ENCODE measurements around the gene TMEM236.

Gene TMEM236

GRCh38 chr10:17788646-17789045 lies 36.6 kb downstream of the TMEM236 start:
- no peak for DNase-seq

DNA sequence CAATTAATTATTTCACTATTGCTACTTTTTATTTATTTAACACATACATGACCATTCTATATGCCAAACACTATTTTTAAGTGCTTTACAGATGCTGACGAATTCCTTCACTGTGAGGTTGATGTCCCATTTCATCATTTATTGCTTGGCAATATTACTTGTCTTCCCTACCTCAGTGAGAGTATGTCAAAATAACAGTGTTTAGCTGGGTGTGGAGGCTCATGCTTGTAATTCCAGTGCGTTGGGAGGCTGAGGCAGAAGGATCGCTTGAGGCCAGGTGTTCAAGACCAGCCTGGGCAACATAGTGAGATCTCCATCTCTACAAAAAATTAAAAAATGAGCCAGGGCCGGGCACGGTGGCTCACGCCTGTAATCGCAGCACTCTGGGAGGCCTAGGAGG lies 37.4 kb downstream of the TMEM236 start:
- no peak for DNase-seq

DNA sequence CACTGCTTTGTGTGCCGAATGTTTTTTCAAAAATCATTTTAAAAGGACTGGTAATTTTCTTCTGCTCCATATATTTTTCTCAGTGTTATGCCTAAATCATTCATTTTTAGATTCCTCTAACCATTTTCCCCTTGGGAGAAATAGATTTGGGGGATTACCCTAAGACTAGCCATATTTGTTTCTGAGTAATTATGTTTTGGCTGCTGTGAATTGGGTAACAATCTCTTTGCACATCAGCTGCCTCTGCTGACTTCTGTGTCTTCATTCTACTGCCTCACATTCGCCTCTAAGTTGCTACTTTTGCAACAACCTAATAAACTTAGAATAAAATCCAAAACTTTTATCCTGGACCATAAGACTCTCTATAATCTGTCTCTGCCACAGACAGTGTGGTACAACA lies 38.6 kb downstream of the TMEM236 start:
- no peak for DNase-seq

DNA sequence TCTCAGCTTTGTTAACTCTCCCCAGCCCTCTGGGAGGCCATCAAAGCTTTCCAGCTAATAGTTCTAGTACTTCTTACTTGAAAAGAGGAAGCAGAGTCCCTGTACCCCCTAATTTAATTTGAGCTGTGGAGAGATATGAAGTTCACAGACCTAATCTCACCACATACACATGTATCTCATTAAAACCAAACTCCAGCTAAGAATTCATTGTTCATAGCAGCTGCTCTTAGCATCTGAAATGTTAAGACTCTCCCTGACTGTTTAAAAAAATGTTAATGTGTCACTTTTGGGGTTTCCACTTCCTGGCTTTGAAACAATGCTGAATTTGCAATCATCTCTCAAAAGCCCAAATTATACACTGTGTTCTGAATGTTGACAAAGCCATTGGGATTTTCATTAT lies 41.0 kb downstream of the TMEM236 start:
- DNase-seq = no peak

DNA sequence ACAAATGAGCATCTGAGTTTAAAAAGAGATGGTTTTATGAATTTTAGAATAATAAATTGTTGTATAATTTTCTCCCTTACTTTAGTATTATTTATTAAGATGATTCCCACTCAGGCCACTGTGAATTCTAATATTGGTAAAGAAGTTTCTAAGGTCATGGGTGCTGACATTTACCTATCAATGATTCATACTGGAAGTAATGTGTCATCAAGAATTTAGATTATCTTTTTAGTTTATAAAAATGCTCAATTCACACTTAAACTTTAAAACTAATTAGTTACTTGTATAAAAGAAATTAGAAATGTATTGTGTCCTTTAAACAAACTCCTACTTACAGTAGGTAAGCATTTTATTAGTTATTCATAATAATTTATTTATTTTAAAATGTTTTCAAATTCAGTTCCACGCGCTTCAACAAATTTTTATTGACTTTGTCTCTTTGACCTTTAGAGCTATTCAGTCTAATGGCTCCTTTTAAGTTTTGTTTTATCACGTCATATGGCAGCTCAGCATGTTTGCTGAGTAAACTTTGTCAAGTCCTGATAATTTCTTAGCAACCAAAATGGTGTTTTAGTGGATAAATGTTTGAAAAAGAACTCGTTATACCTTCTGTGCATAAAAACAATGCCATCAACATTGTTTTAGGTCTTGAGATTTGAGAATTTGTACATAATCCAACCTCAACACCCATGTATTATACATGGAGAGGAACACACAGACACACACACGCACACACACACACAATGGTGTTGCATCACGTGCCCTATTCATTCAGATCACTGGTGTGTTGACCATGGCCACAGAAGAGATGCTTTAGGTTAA lies 42.0 kb downstream of the TMEM236 start:
- DNase-seq = peak in 1 of 2 experiments; percentile 7

GRCh38 chr10:17795083-17795482 lies 43.1 kb downstream of the TMEM236 start:
- DNase-seq = no peak

DNA sequence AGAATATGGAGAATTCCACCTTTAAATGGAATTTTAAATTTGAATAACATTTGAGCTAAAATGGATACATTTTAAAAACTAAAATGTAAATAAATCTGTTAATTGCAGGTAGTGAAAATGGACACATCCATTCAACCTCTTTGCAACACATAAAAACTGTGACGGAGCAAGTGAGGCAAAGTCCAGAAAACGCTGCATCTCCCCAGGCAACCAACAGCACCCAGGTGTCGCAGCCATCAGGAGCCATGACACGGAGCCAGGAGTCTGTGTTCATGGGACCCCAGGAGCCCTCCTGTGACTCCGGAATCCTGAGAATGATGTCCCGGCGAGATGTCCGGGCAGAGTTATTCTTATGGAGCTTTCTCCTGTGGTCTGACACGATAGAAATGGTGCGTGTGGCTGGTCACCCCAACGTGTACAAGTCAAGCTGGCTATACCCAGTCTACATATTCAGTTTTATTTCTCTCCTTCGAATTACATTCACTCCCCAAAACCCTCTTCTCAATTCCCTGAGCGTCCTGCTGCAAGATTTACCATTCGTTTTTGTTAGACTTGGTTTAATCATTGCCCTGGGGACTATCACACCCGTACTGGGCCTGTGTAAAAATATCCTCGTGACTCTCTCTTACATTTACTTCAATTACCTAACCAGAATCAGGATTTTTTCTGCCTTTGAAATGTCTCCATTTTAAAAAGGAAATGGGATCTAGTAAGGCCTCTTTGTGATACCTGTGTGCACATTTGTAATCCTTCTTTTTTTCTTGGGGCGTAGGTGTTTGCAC lies 44.0 kb downstream of the TMEM236 start:
- no peak for DNase-seq

GRCh38 chr10:17801507-17801906 lies 49.5 kb downstream of the TMEM236 start:
- DNase-seq = no peak

- DNase-seq = no peak
These were observed 50.3 kb downstream of the TMEM236 start for GRCh38 chr10:17802350-17802749.

DNA sequence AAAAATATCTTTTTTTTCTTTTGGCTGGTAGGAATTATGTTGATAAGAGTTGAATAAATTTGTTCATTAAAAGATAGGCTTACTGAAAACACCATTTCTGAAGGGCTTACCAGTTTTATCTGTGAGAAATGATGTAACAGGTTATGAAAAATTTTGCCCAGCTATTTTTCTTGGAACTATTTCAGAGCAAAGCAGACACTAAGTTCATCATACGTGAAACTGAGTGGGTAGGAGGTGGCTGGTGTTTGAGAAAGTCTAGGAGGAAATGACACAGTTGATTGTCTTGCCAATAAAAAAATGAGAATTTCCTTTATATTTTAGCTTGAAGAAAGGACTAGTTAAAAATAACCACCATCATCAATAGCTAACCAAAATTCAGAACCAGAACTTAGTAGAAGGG lies 51.0 kb downstream of the TMEM236 start:
- DNase-seq = no peak

DNA sequence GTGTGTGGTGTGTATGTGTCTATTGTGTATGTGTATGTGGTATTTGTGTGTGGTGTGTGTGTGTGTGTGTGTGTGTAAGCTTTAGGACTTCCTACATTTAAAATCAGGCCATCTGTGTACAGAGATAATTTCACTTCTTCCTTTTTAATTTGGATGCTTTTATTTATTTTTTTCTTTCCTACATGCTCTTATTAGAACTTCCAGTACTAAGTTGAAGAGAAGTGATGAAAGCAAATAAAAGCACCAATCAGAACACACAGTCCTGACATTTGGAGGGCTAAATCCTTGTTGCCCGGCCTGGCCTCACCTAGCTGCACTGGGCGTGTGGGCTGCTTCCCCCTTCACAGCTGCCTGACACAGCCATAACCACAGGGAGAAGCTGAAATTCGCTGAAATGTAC lies 53.3 kb downstream of the TMEM236 start:
- no peak for DNase-seq

GRCh38 chr10:17805921-17806577 lies 54.0 kb downstream of the TMEM236 start:
- no peak for DNase-seq

DNA sequence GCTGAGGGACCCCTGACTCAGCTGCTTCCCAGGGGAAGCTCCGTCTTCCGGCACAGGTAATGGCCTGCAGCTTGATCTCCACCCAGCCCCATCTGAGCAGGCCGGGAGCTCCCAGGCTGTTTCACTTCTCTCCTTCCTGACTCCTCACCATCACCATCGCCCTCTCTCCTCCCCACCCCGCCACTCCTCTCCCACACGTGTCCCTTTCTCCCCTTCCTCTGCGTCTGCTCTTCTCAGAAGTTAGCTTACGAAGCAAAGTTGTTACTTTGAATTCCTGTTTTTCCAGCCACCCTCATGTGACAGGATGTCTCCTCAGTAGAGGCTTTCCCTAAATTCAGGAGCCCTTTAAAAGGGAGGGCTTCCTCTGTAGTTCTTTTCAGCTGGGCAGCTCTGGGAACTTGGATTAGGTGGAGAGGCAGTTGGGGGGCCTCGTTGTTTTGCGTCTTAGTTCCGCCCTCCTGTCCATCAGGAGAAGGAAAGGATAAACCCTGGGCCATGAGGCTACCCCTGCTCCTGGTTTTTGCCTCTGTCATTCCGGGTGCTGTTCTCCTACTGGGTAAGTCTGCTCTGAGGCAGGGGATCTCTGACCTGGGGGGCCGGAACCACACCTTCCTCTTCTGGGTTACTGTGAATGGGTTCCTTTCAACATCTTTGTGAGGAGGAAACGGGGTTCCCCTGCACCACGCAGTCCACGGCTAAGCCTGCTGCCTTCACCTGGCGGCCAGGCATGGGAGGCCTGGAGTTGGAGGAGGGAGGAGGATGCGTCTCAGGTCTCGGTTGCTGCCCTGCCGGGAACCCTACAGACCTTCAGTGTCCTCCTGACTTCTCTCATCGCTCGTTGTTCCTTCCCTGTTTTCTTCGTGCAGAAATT lies 57.2 kb downstream of the TMEM236 start, which contains the start of gene MRC1:
Gene MRC1, plus strand, starts transcription at position 378 of the 871 bp plus-strand sequence. Its CDS starts 118 bp downstream, at position 496.
- no peak for DNase-seq

- no peak for DNase-seq
These were observed 59.3 kb downstream of the TMEM236 start for GRCh38 chr10:17811146-17811865.

DNA sequence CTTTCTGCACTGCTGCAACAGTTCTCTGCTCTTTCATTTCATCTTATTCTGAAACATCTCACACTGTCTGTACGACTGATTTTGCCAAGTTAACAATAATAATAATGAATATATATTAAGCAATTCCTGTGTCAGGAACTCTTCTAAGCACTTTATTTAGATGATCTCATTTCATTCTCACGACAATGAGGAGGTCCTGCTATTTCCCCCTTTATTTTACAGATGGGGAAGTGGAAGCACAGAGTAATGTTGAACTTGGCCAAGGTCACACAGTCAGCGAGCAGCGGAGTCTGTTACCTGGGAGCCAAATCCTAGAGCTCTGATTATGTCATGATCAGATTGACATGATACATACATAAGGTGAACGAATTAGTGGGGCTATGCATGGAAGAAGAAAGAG lies 63.0 kb downstream of the TMEM236 start:
- no peak for DNase-seq

- DNase-seq = no peak
These were observed 64.2 kb downstream of the TMEM236 start for GRCh38 chr10:17816199-17816598.

DNA sequence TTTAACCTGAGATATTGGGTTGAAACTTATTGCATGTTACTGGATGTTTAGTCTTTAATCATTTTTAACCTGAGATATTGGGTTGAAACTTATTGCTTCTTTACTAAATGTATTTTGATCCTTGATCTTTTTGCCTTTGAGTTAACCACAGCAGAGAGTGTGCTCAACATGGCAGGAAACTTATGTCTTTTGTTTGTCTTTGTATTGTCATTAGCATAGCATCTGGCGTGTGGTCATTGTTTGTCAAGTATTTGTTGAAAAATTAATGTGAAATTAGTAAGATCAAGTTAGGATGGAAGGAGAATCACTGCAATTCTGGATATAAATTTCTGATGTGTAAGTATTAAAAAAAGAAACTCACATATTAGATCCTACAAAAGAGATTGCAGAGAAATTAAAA lies 65.3 kb downstream of the TMEM236 start:
- DNase-seq = no peak

DNA sequence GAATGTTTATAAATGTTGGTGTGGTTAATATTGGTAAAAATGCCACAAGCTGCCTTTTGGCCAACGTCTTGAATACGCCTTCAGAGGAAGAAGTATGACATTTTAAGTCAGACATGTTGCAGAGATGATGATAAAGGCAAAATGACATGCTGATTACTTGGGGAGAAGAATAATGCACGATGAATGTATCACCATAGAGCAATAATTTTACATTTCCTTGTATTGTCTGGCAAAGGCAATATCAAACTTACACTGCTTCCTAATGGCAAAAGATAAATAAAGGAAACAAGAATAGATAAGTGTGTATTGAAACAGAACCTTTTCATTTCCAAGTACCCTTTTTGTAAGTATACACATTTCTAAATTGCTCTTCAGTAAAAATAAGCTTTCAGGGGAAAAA lies 65.8 kb downstream of the TMEM236 start:
- no peak for DNase-seq

DNA sequence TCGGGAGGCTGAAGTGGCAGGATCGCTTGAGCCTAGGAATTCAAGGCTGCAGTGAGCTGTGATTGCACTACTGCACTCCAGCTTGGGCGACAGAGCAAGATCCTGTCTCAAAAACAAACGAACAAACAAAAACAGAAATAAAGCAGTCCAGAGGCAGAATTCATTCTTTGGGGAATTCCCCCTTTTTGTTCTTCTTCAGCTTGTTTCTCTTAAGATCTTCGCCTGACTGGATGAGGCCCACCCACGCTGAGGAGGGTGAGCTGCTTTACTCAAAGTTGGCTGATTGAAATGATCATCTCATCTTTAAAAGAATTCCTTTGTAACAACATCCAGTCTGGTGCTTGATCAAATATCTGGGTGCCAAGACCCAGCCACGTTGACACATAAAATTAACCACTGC lies 67.8 kb downstream of the TMEM236 start:
- DNase-seq = no peak

DNA sequence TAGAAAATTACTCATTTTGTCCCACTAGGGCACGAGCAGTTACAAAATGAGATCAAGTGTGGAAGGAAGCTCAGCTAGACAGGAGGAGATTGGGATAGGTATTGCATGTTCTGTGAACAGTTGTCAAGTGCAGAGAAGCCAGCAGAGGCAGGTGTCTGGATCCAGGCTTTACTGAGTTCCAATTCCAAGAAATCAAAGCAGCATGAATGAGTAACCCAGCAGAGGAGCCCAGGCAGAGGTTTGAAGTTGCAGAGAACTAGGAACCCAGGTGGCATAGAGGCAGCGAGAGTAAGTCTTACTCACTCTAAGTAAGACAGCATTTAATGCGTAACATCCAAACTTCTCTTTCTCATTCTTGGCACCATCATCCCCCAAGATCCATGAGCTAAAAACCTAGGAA lies 68.9 kb downstream of the TMEM236 start:
- no peak for DNase-seq

- no peak for DNase-seq
These were observed 69.9 kb downstream of the TMEM236 start for GRCh38 chr10:17821893-17822292.

DNA sequence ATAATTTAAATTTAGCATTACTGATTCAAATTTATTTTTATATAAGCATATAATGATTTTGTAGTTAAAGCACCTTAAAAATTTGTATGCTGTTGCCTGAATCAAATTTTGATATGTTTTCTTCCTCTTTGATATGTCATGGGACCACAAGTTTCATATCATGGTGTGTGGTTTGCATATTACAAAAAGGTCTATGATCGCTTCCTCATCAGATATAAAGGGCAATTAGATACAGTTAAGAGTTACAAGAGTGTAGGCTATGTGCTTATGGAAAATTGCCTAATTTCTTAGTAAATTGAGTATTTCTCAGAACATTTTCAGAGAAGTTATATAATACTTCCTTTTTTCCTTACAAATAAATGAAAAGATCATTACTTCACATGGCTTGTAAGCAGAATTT lies 79.3 kb downstream of the TMEM236 start:
- no peak for DNase-seq
